ENCODE measurements around the gene FYCO1. TPM values are rescaled to one million over a fixed set of nuclear protein-coding genes. Genes with fewer than 3 reads are reported as not detected.

The FYCO1 gene
- total RNA-seq, 1 donor from 2014 or later: 7.9 TPM

DNA sequence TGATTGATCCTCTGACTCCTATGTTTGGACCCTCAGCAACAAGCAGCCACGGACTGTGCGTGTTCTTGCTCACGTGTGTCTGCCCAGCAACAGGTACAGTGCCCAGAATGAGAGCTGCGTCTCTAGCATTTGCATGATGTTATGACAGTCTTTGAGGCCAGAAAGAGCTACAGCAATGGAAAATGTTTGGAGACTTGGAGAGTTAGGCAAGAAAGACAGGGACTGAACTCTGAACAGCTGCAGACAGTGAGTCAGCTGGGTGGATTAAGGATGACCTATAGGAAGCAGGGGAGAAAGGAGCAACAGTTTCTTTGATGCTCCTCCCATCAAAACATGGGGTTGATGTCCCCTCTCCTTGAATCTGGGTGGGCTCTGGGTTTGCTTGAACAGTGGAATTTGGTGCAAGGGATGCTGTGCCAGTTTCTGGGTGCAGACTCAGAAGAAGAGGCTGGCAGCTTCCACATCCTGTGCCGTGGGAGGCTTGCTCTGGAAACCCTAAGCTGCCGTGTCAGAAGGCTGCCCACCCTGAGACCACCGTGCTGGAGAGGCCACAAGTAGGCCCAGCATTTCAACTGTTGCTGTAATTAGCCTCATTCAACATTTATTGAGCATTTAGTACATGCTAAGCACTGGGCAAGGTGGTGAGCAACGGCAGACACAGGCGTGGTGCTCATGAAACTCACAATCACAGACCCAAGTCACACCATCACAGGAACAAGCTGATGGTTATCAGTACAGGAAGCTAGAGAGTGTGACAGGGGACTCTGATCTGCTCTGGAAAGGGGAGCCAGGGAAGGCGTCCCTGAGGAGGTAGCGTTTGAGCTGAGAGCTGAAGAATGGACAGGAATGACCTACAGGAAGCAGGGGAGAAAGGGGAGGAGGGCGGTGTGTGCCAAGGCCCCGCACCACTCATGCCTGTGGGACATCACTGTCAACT, 87.6 kb downstream of the FYCO1 start:
- Histone ChIP-seq H3K4me3 (ENCODE audit: low read depth, low read length) (no peak overlapping the region), H3K27me3 (ENCODE audit: control insufficient read depth, insufficient read depth, low read length) (peaks cover 5% of the 10 kb centered on the region), H3K36me3 (ENCODE audit: control insufficient read depth, insufficient read depth, low read length) (no peaks in the 10 kb centered on the region)
- TF ChIP-seq, protein P1, sequence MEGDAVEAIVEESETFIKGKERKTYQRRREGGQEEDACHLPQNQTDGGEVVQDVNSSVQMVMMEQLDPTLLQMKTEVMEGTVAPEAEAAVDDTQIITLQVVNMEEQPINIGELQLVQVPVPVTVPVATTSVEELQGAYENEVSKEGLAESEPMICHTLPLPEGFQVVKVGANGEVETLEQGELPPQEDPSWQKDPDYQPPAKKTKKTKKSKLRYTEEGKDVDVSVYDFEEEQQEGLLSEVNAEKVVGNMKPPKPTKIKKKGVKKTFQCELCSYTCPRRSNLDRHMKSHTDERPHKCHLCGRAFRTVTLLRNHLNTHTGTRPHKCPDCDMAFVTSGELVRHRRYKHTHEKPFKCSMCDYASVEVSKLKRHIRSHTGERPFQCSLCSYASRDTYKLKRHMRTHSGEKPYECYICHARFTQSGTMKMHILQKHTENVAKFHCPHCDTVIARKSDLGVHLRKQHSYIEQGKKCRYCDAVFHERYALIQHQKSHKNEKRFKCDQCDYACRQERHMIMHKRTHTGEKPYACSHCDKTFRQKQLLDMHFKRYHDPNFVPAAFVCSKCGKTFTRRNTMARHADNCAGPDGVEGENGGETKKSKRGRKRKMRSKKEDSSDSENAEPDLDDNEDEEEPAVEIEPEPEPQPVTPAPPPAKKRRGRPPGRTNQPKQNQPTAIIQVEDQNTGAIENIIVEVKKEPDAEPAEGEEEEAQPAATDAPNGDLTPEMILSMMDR (IDR thresholded peaks at IDR 0.05; ENCODE audit: insufficient read depth, low read length, severe bottlenecking): no peak
- DNase-seq (ENCODE audit: low read depth): peak; percentile 31
- FAIRE-seq: no peak

GRCh38 chr3:45906681-45907407, 88.8 kb downstream of the FYCO1 start:
- TF ChIP-seq, protein P1 (IDR thresholded peaks at IDR 0.05; ENCODE audit: insufficient read depth, low read length, severe bottlenecking): peak; percentile 58
- DNase-seq (ENCODE audit: low read depth): peak; percentile 18
- Histone ChIP-seq H3K4me3 (ENCODE audit: low read depth, low read length) (no peak overlapping the region), H3K36me3 (ENCODE audit: control insufficient read depth, insufficient read depth, low read length) (no peaks in the 10 kb centered on the region), H3K27me3 (ENCODE audit: control insufficient read depth, insufficient read depth, low read length) (peaks cover 4% of the 10 kb centered on the region)
- peak; percentile 68 for FAIRE-seq

- H3K4me3 ChIP-seq (ENCODE audit: low read depth, low read length): no peak overlapping the region
- no peaks in the 10 kb centered on the region for H3K36me3 ChIP-seq (ENCODE audit: control insufficient read depth, insufficient read depth, low read length)
- FAIRE-seq: no peak
- TF ChIP-seq, protein P1 (IDR thresholded peaks at IDR 0.05; ENCODE audit: insufficient read depth, low read length, severe bottlenecking): no peak
- no peak for DNase-seq (ENCODE audit: low read depth)
- peaks cover 4% of the 10 kb centered on the region for H3K27me3 ChIP-seq (ENCODE audit: control insufficient read depth, insufficient read depth, low read length)
These were observed 89.9 kb downstream of the FYCO1 start for GRCh38 chr3:45905755-45906154.

GRCh38 chr3:45904931-45905330, 90.7 kb downstream of the FYCO1 start:
- DNase-seq (ENCODE audit: low read depth) (no peak), FAIRE-seq (no peak)
- TF ChIP-seq, protein P1 (IDR thresholded peaks at IDR 0.05; ENCODE audit: insufficient read depth, low read length, severe bottlenecking): no peak
- H3K27me3 ChIP-seq (ENCODE audit: control insufficient read depth, insufficient read depth, low read length): peaks cover 4% of the 10 kb centered on the region
- H3K4me3 ChIP-seq (ENCODE audit: low read depth, low read length): no peak overlapping the region
- H3K36me3 ChIP-seq (ENCODE audit: control insufficient read depth, insufficient read depth, low read length): no peaks in the 10 kb centered on the region

- Histone ChIP-seq H3K36me3 (ENCODE audit: control insufficient read depth, insufficient read depth, low read length) (no peaks in the 10 kb centered on the region), H3K27me3 (ENCODE audit: control insufficient read depth, insufficient read depth, low read length) (no peaks in the 10 kb centered on the region), H3K4me3 (ENCODE audit: low read depth, low read length) (no peak overlapping the region)
- FAIRE-seq (no peak), DNase-seq (ENCODE audit: low read depth) (peak; percentile 80)
- TF ChIP-seq, protein P1 (IDR thresholded peaks at IDR 0.05; ENCODE audit: insufficient read depth, low read length, severe bottlenecking): no peak
These were observed 98.7 kb downstream of the FYCO1 start for GRCh38 chr3:45896956-45897355.
